H1 (cell line): ENCODE results near the gene CPXM2. TPM values are rescaled to one million over a fixed set of nuclear protein-coding genes. Genes with fewer than 3 reads are reported as not detected.

Experiments used
- CTCF ChIA-PET: fragments of 300-600 bp; sonication (Branson Sonifier 250); formaldehyde crosslinking; loops from one replicate; lab custom pipeline; 2021; ENCODE audit not compliant: partially characterized antibody; lab: Charles Lee
- POLR2A ChIA-PET: fragments of 300-600 bp; sonication (Branson Sonifier 250); formaldehyde crosslinking; loops from one replicate; lab custom pipeline; 2021; ENCODE audit warnings: inconsistent platforms; ENCODE audit not compliant: partially characterized antibody; lab: Charles Lee
- DNase-seq, 2 experiments: peaks; one replicate each; pipeline versions ENCODE4 v3.0.0 to v3.0.0-alpha.2; 2010 to 2022; ENCODE audit warnings: low spot score in 2 of 2, low read depth in 1 of 2, mixed read lengths in 1 of 2
- FAIRE-seq: peaks from 2 replicates; lab custom pipeline; 2011; peaks lifted over from hg19 to GRCh38; lab: Jason Lieb, UNC
- H2AFZ ChIP-seq: 2 replicates; pipeline ENCODE4 v1.8.1; 2012; ENCODE audit warnings: low read length, inconsistent platforms
- H2AK5ac ChIP-seq: 2 replicates; pipeline ENCODE4 v1.6.1; 2013; ENCODE audit warnings: low read depth, low read length
- H2BK120ac ChIP-seq: replicated peaks from 2 replicates; pipeline ENCODE3; 2013; ENCODE audit warnings: low read depth, low read length, inconsistent platforms
- H2BK12ac ChIP-seq: 2 replicates; pipeline ENCODE4 v1.6.1; 2013; ENCODE audit warnings: low read depth, low read length
- H2BK15ac ChIP-seq: 2 replicates; pipeline ENCODE4 v1.6.1; 2013; ENCODE audit warnings: low read length
- H2BK20ac ChIP-seq: 2 replicates; pipeline ENCODE4 v1.6.1; 2013; ENCODE audit warnings: low read length
- H2BK5ac ChIP-seq: 2 replicates; pipeline ENCODE4 v1.6.1; 2013; ENCODE audit warnings: low read depth, low read length
- H3K14ac ChIP-seq: 2 replicates; pipeline ENCODE4 v1.6.1; 2013; ENCODE audit warnings: inconsistent platforms; ENCODE audit not compliant: insufficient read length
- H3K18ac ChIP-seq: 2 replicates; pipeline ENCODE4 v1.6.1; 2013; ENCODE audit warnings: low read length; ENCODE audit errors: extremely low read depth
- H3K23ac ChIP-seq: 2 replicates; pipeline ENCODE4 v1.6.1; 2013; ENCODE audit warnings: inconsistent platforms; ENCODE audit not compliant: insufficient read length
- H3K23me2 ChIP-seq: 2 replicates; pipeline ENCODE4 v1.6.1; 2013; ENCODE audit warnings: low read depth, low read length
- H3K27ac ChIP-seq: 2 replicates; pipeline ENCODE4 v1.6.1; 2011; ENCODE audit warnings: low read depth, low read length, inconsistent platforms
- H3K27me3 ChIP-seq, 4 experiments: replicated peaks in 1 of 4; 1 replicate in 1 of 4; 2 replicates in 3 of 4; pipeline versions ENCODE4 v1.6.1 to v1.8.1; 2011 to 2013; ENCODE audit warnings: low read length in 3 of 4, mild to moderate bottlenecking in 3 of 4, inconsistent platforms in 2 of 4, mixed read lengths in 2 of 4, moderate library complexity in 1 of 4; ENCODE audit not compliant: control insufficient read depth in 3 of 4, insufficient read depth in 3 of 4; ENCODE audit errors: extremely low read depth in 1 of 4
- H3K36me3 ChIP-seq, 4 experiments: 2 replicates each; pipeline versions ENCODE4 v1.6.1 to v1.8.1; 2011 to 2013; ENCODE audit warnings: mild to moderate bottlenecking in 4 of 4, low read length in 3 of 4, moderate library complexity in 2 of 4, control low read depth in 1 of 4, inconsistent platforms in 1 of 4; ENCODE audit not compliant: insufficient read depth in 4 of 4, control insufficient read depth in 2 of 4
- H3K4ac ChIP-seq: replicated peaks from 2 replicates; pipeline ENCODE3; 2013; ENCODE audit warnings: low read length, low read depth, mixed read lengths, inconsistent platforms; ENCODE audit not compliant: insufficient read length
- H3K4me1 ChIP-seq, 4 experiments: replicated peaks in 1 of 4; 1 replicate in 1 of 4; 2 replicates in 3 of 4; pipeline versions ENCODE4 v1.6.1 to v1.8.1; 2011 to 2013; ENCODE audit warnings: low read length in 3 of 4, inconsistent platforms in 2 of 4, mixed read lengths in 1 of 4; ENCODE audit not compliant: insufficient read depth in 4 of 4, control insufficient read depth in 3 of 4
- H3K4me2 ChIP-seq, 2 experiments: 2 replicates each; pipeline versions ENCODE4 v1.6.1 to v1.8.1; 2011 to 2013; ENCODE audit warnings: low read depth in 2 of 2, low read length in 2 of 2, control low read depth in 1 of 2, inconsistent platforms in 1 of 2, mild to moderate bottlenecking in 1 of 2; ENCODE audit not compliant: insufficient read depth in 1 of 2
- H3K4me3 ChIP-seq, 4 experiments: fragments of 200-600, 300-600 bp in 1 of 4; sonication (generic), shearing (Covaris generic), sonication (Bioruptor Twin) in 1 of 4; 2 replicates each; pipeline versions ENCODE4 v1.5.1 to v1.8.1; 2011 to 2016; ENCODE audit warnings: low read length in 4 of 4, low read depth in 3 of 4, control low read depth in 2 of 4, inconsistent platforms in 2 of 4, mild to moderate bottlenecking in 2 of 4, mixed read lengths in 1 of 4, moderate library complexity in 1 of 4; ENCODE audit not compliant: insufficient read depth in 2 of 4; ENCODE audit errors: extremely low read depth in 1 of 4
- H3K56ac ChIP-seq: replicated peaks from 2 replicates; pipeline ENCODE3; 2013; ENCODE audit warnings: low read depth, mild to moderate bottlenecking, mixed read lengths, low read length, inconsistent platforms; ENCODE audit not compliant: insufficient read length
- H3K79me1 ChIP-seq: 2 replicates; pipeline ENCODE4 v1.6.1; 2013; ENCODE audit warnings: low read depth, low read length, control low read depth
- H3K79me2 ChIP-seq, 2 experiments: 2 replicates each; pipeline versions ENCODE4 v1.6.1 to v1.8.1; 2012 to 2013; ENCODE audit warnings: low read length in 2 of 2, mild to moderate bottlenecking in 2 of 2, inconsistent platforms in 1 of 2; ENCODE audit not compliant: insufficient read depth in 2 of 2, control insufficient read depth in 1 of 2
- H3K9ac ChIP-seq, 4 experiments: replicated peaks in 1 of 4; 1 replicate in 1 of 4; 2 replicates in 3 of 4; pipeline versions ENCODE4 v1.6.1 to v1.8.1; 2011 to 2013; ENCODE audit warnings: low read depth in 3 of 4, low read length in 3 of 4, control low read depth in 2 of 4, mild to moderate bottlenecking in 2 of 4, moderate library complexity in 2 of 4, inconsistent platforms in 1 of 4; ENCODE audit errors: extremely low read depth in 1 of 4
- H3K9me3 ChIP-seq, 2 experiments: 2 replicates each; pipeline versions ENCODE4 v1.6.1 to v1.8.1; 2012 to 2013; ENCODE audit warnings: mild to moderate bottlenecking in 2 of 2, moderate library complexity in 2 of 2, control low read depth in 1 of 2, inconsistent platforms in 1 of 2, low read depth in 1 of 2, low read length in 1 of 2, mixed read lengths in 1 of 2; ENCODE audit not compliant: insufficient read depth in 2 of 2
- H4K20me1 ChIP-seq, 2 experiments: replicated peaks in 1 of 2; 2 replicates each; pipeline versions ENCODE3 to v1.8.1; 2011 to 2013; ENCODE audit warnings: inconsistent platforms in 2 of 2, low read length in 2 of 2, mild to moderate bottlenecking in 1 of 2; ENCODE audit not compliant: insufficient read depth in 2 of 2, control insufficient read depth in 1 of 2
- H4K5ac ChIP-seq: 2 replicates; pipeline ENCODE4 v1.6.1; 2013; ENCODE audit warnings: low read length, low read depth, mixed read lengths, inconsistent platforms; ENCODE audit not compliant: insufficient read length
- H4K8ac ChIP-seq: 2 replicates; pipeline ENCODE4 v1.8.0; 2013; ENCODE audit warnings: mild to moderate bottlenecking, moderate library complexity, low read length, inconsistent platforms; ENCODE audit not compliant: insufficient read depth; ENCODE audit errors: extremely low read depth
- H4K91ac ChIP-seq: replicated peaks from 2 replicates; pipeline ENCODE3; 2013; ENCODE audit warnings: low read length, mixed read lengths, inconsistent platforms; ENCODE audit not compliant: insufficient read length
- BACH1 ChIP-seq: IDR thresholded peaks from 2 replicates; pipeline ENCODE4 v1.6.1; 2012; ENCODE audit warnings: low read length, improper control_type of control experiment
- EGR1 ChIP-seq: IDR thresholded peaks from 2 replicates; pipeline ENCODE4 v1.6.1; 2011; ENCODE audit warnings: low read depth, low read length, borderline replicate concordance
- GTF2F1 ChIP-seq: IDR thresholded peaks from 2 replicates; pipeline ENCODE4 v1.6.1; 2012; ENCODE audit warnings: low read depth, low read length, improper control_type of control experiment, borderline replicate concordance
- HDAC6 ChIP-seq: IDR thresholded peaks from one replicate; pipeline ENCODE4 v1.7.1; 2012; ENCODE audit warnings: low read depth, mild to moderate bottlenecking, inconsistent platforms, low read length, moderate library complexity
- KDM4A ChIP-seq: IDR thresholded peaks from one replicate; pipeline ENCODE4 v1.7.1; 2012; ENCODE audit warnings: low read depth, mild to moderate bottlenecking, moderate library complexity, low read length, inconsistent platforms; ENCODE audit not compliant: severe bottlenecking
- POLR2A ChIP-seq, 2 experiments: IDR thresholded peaks; 1 replicate in 1 of 2; 2 replicates in 1 of 2; pipeline ENCODE4 v1.6.1; 2011; ENCODE audit warnings: low read depth in 2 of 2, low read length in 2 of 2, mild to moderate bottlenecking in 2 of 2; ENCODE audit errors: control extremely low read depth in 1 of 2
- POU5F1 ChIP-seq: IDR thresholded peaks from 2 replicates; pipeline ENCODE4 v1.6.1; 2011; ENCODE audit warnings: low read depth, mild to moderate bottlenecking, low read length, moderate library complexity
- RNF2 ChIP-seq: fragments of 200-900, 300-1000 bp; sonication (generic); IDR thresholded peaks from 2 replicates; pipeline ENCODE4 v1.7.1; 2016; ENCODE audit warnings: borderline replicate concordance, low read depth, mild to moderate bottlenecking, antibody characterized with exemption, low read length; ENCODE audit not compliant: poor library complexity, severe bottlenecking; ENCODE audit errors: missing control alignments
- RXRA ChIP-seq: IDR thresholded peaks from 2 replicates; pipeline ENCODE4 v1.6.1; 2011; ENCODE audit warnings: low read depth, mild to moderate bottlenecking, low read length, moderate library complexity; ENCODE audit not compliant: insufficient read depth
- SRF ChIP-seq: IDR thresholded peaks from 2 replicates; pipeline ENCODE4 v1.6.1; 2011; ENCODE audit warnings: mild to moderate bottlenecking, low read depth, low read length, moderate library complexity
- TCF12 ChIP-seq: IDR thresholded peaks from 2 replicates; pipeline ENCODE4 v1.6.1; 2011; ENCODE audit warnings: low read depth, mild to moderate bottlenecking, low read length
- ZNF274 ChIP-seq: IDR thresholded peaks from 2 replicates; pipeline ENCODE4 v1.7.0; 2012; ENCODE audit warnings: low read length, borderline replicate concordance; ENCODE audit errors: extremely low read depth
- WGBS, 2 experiments: shearing (Covaris generic) in 1 of 2; methylation state at CpG; one replicate each; pipeline versions ENCODE4 v1.1.6 to v1.1.7; 2013 to 2015; ENCODE audit warnings: low lambda C conversion rate in 2 of 2, mixed read lengths in 2 of 2, inconsistent platforms in 1 of 2, low coverage in 1 of 2, missing lambda C conversion rate in 1 of 2; ENCODE audit not compliant: insufficient replicate concordance in 2 of 2, insufficient coverage in 1 of 2, insufficient read length in 1 of 2; ENCODE audit errors: extremely low coverage in 1 of 2, missing lambda C conversion rate in 1 of 2; 5-methylcytosine and 5-hydroxymethylcytosine counted together
- polyA plus RNA-seq, 7 experiments: library from polyadenylated mRNA; depleted of rRNA in 3 of 7; stranded (reverse) in 5 of 7; unstranded in 2 of 7; fragments of >200 nt in 5 of 7; fragments of 200-250 nt in 2 of 7; gene quantifications; 1 replicate in 5 of 7; 2 replicates in 1 of 7; 4 replicates in 1 of 7; pipeline versions ENCODE4 v1.2.1 to v1.2.3, GENCODE V29; 2011 to 2013; ENCODE audit warnings: missing spikeins in 2 of 7, mixed read lengths in 2 of 7
- total RNA-seq: library from RNA; stranded (reverse); fragmentation: NEBNext Ultra II Directional; extraction: Animal tissue kit (Norgen Biotek cat#: 25700); gene quantifications from 2 replicates; pipeline ENCODE4 v1.2.1, GENCODE V29; 2021
- TF ChIP-seq, protein P1 (sequence below): IDR thresholded peaks from 2 replicates; pipeline ENCODE4 v1.6.1; 2011; ENCODE audit warnings: low read depth, mild to moderate bottlenecking, low read length; ENCODE audit not compliant: insufficient read depth

The CPXM2 gene
- total and polyA plus RNA-seq, 2 of the 8 experiments (the other 6 are each of a cell fraction or from before 2014, with no cell fraction given), result 2.4 to 2.9 TPM

DNA sequence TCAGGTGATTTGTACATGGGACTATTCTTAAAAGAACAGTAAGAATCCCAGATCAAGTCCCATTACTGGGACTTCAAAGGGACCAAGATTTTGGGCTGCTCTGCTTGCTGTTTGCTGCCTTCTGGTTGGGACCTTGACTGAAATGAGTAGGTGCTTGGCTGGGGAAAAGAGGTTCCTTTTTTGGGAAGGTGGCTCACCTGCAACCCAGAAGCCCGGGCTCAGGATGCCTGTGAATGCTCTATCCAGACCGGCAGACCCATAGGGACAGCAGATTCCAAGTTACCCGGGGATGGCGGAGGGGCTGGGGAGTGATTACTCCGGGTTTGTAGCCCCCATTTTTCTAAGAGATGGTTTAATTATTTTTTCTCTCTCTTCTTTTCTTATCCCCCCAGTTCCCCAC is 104.0 kb downstream of the CPXM2 start:
- FAIRE-seq, result no peak
- peaks cover 0 to 9% (median 2%) of the 10 kb centered on the region in 4 experiments; a peak in 2 of 7 replicates for H3K27me3 ChIP-seq
- CTCF ChIA-PET, result interaction anchor here (0.9 kb wide), 1 partner anchor 79 kb away, joined by 5 read pairs; no protein-coding TSS in a partner anchor

More for the DNA sequence above, 104.0 kb downstream of the CPXM2 start:
- Histone ChIP-seq H3K18ac (no peak overlapping the region), H2BK20ac (no peak overlapping the region), H4K91ac (no peak overlapping the region), H4K5ac (no peak overlapping the region), H3K23ac (no peak overlapping the region), H3K4me1 (no peaks in the 10 kb centered on the region), H3K9me3 (0 out of 4 replicates have a peak, but pooled peaks cover 0 to 3% of the 10 kb centered on the region in 2 experiments), H4K8ac (no peak overlapping the region), H3K56ac (no peak overlapping the region), H4K20me1 (no peaks in the 10 kb centered on the region), H3K9ac (no peak overlapping the region), H3K36me3 (no peaks in the 10 kb centered on the region), H3K4me2 (no peak overlapping the region), H3K4ac (no peak overlapping the region), H3K79me1 (no peaks in the 10 kb centered on the region), H2BK12ac (no peak overlapping the region), H2AFZ (no peak overlapping the region), H3K27ac (no peak overlapping the region), H2AK5ac (no peak overlapping the region), H3K23me2 (no peaks in the 10 kb centered on the region), H3K79me2 (no peaks in the 10 kb centered on the region), H3K4me3 (no peak overlapping the region), H3K14ac (no peak overlapping the region), H2BK5ac (no peak overlapping the region), H2BK15ac (no peak overlapping the region), H2BK120ac (no peak overlapping the region)
- POLR2A ChIA-PET, result no interaction called here
- WGBS, 2 experiments, result 89% methylated on average over 5 of the region's 5 CpGs; no CpG with 5 or more reads in 1 of the 2 experiments
- TF ChIP-seq SRF (no peak), HDAC6 (no peak), BACH1 (no peak), GTF2F1 (no peak), RNF2 (no peak), EGR1 (no peak), POU5F1 (no peak), POLR2A (IDR thresholded peaks at IDR 0.05; ENCODE audit: control extremely low read depth in 1 of 2, low read depth in 2 of 2, low read length in 2 of 2) (no peak), ZNF274 (no peak), KDM4A (no peak), RXRA (no peak), TCF12 (no peak)
- TF ChIP-seq, protein P1, sequence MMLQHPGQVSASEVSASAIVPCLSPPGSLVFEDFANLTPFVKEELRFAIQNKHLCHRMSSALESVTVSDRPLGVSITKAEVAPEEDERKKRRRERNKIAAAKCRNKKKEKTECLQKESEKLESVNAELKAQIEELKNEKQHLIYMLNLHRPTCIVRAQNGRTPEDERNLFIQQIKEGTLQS, result no peak
- DNase-seq, result peak in 1 of 2 experiments; percentile 44
